Neural progenitor cell (in vitro differentiated cells): ENCODE results near the gene ELMO1. TPM values are rescaled to one million over a fixed set of nuclear protein-coding genes. Genes with fewer than 3 reads are reported as not detected.

ENCODE experiments used
- DNase-seq: peaks from one replicate; pipeline ENCODE4 v3.0.0-alpha.2; 2016; ENCODE audit warnings: low spot score
- H2AFZ ChIP-seq: fragments of 200-600 bp; sonication (generic); replicated peaks from 2 replicates; pipeline ENCODE4 v1.6.1; 2016; ENCODE audit warnings: antibody characterized with exemption
- H3F3A ChIP-seq: fragments of 200-600 bp; sonication (generic); 2 replicates; pipeline ENCODE4 v1.6.1; 2016; ENCODE audit warnings: antibody characterized with exemption, low read depth
- H3K27ac ChIP-seq: fragments of 200-600 bp; sonication (generic); 2 replicates; pipeline ENCODE4 v1.5.1; 2016; ENCODE audit warnings: mild to moderate bottlenecking
- H3K27me3 ChIP-seq: fragments of 200-600 bp; sonication (generic); 2 replicates; pipeline ENCODE4 v1.6.1; 2016; ENCODE audit warnings: mild to moderate bottlenecking, moderate library complexity
- H3K36me3 ChIP-seq: fragments of 200-600 bp; sonication (generic); 2 replicates; pipeline ENCODE4 v1.5.1; 2016
- H3K4me1 ChIP-seq: fragments of 200-600 bp; sonication (generic); 2 replicates; pipeline ENCODE4 v1.6.1; 2016; ENCODE audit warnings: mixed run types
- H3K4me2 ChIP-seq: fragments of 200-600 bp; sonication (generic); 2 replicates; pipeline ENCODE4 v1.6.1; 2016
- H3K4me3 ChIP-seq: fragments of 200-600 bp; sonication (generic); 2 replicates; pipeline ENCODE4 v1.5.1; 2016
- H3K79me2 ChIP-seq: fragments of 200-600 bp; sonication (generic); 2 replicates; pipeline ENCODE4 v1.6.1; 2016; ENCODE audit warnings: low read depth
- H3K9ac ChIP-seq: fragments of 200-600 bp; sonication (generic); 2 replicates; pipeline ENCODE4 v1.6.1; 2016
- H3K9me3 ChIP-seq: fragments of 200-600 bp; sonication (generic); 2 replicates; pipeline ENCODE4 v1.5.1; 2016; ENCODE audit warnings: low read depth
- H4K20me1 ChIP-seq: fragments of 200-600 bp; sonication (generic); 2 replicates; pipeline ENCODE4 v1.6.1; 2016; ENCODE audit warnings: low read depth
- H3K27ac Mint-ChIP-seq: 3 replicates; pipeline ENCODE4 v1.8.0; 2021; ENCODE audit warnings: mixed read lengths
- H3K27me3 Mint-ChIP-seq: 2 replicates; pipeline ENCODE4 v1.8.0; 2022; ENCODE audit warnings: low read depth, mild to moderate bottlenecking, inconsistent platforms, moderate library complexity, mixed read lengths; ENCODE audit not compliant: insufficient read depth
- H3K36me3 Mint-ChIP-seq: 3 replicates; pipeline ENCODE4 v1.8.0; 2021; ENCODE audit warnings: mixed read lengths
- H3K4me1 Mint-ChIP-seq: 3 replicates; pipeline ENCODE4 v1.8.0; 2021; ENCODE audit warnings: mixed read lengths
- H3K4me3 Mint-ChIP-seq: 3 replicates; pipeline ENCODE4 v1.8.0; 2021; ENCODE audit warnings: mild to moderate bottlenecking, moderate library complexity, mixed read lengths
- H3K9me3 Mint-ChIP-seq: 3 replicates; pipeline ENCODE4 v1.8.0; 2020; ENCODE audit warnings: mixed read lengths
- CTCF ChIP-seq: fragments of 200-600 bp; sonication (generic); IDR thresholded peaks from 2 replicates; pipeline ENCODE4 v1.5.1; 2017; ENCODE audit warnings: antibody characterized with exemption, mild to moderate bottlenecking
- EZH2 ChIP-seq: fragments of 200-600 bp; sonication (generic); IDR thresholded peaks from 2 replicates; pipeline ENCODE4 v1.6.1; 2017; ENCODE audit warnings: antibody characterized with exemption, mild to moderate bottlenecking, moderate library complexity
- EZH2phosphoT487 ChIP-seq: fragments of 200-600 bp; sonication (generic); IDR thresholded peaks from 2 replicates; pipeline ENCODE4 v1.6.1; 2017; ENCODE audit warnings: antibody characterized with exemption
- total RNA-seq: library from RNA; depleted of rRNA; stranded (reverse); fragments of >200 nt; gene quantifications from 2 replicates; pipeline ENCODE4 v1.2.3, GENCODE V29; 2015; ENCODE audit warnings: low replicate concordance

Gene ELMO1
- total RNA-seq, 1 donor from 2014 or later = 22.0 TPM

- no peaks in the 10 kb centered on the region for H3K9me3 ChIP-seq
- no peak overlapping the region for H3K4me3 Mint-ChIP-seq
- H3K27ac Mint-ChIP-seq = peak overlapping the region; percentile 9
- no peaks in the 10 kb centered on the region for H4K20me1 ChIP-seq
- no peak overlapping the region for H3K9ac ChIP-seq
- no peak for DNase-seq
- H3K4me1 Mint-ChIP-seq = peaks cover 12% of the 10 kb centered on the region
- no peak for TF ChIP-seq EZH2phosphoT487
- TF ChIP-seq CTCF = no peak
- H3K27ac ChIP-seq = no peak overlapping the region
- no peak overlapping the region for H3K4me3 ChIP-seq
- no peak overlapping the region for H3K4me2 ChIP-seq
- peaks cover 7% of the 10 kb centered on the region for H3K4me1 ChIP-seq
- H3K9me3 Mint-ChIP-seq = peaks cover 6% of the 10 kb centered on the region
- H3K36me3 Mint-ChIP-seq = peaks cover 3% of the 10 kb centered on the region
- H3K27me3 ChIP-seq = no peaks in the 10 kb centered on the region
- H3K36me3 ChIP-seq = no peaks in the 10 kb centered on the region
- H3F3A ChIP-seq = no peaks in the 10 kb centered on the region
- no peaks in the 10 kb centered on the region for H3K79me2 ChIP-seq
- no peak overlapping the region for H2AFZ ChIP-seq
- peaks cover 5% of the 10 kb centered on the region for H3K27me3 Mint-ChIP-seq
These were observed 158.9 kb downstream of the ELMO1 start for GRCh38 chr7:37289781-37290180.

- H3K9me3 Mint-ChIP-seq = peaks cover 6% of the 10 kb centered on the region
- no peaks in the 10 kb centered on the region for H3K79me2 ChIP-seq
- H3K27me3 ChIP-seq = no peaks in the 10 kb centered on the region
- H3K4me2 ChIP-seq = no peak overlapping the region
- no peak overlapping the region for H3K27ac Mint-ChIP-seq
- no peaks in the 10 kb centered on the region for H3K36me3 ChIP-seq
- H4K20me1 ChIP-seq = no peaks in the 10 kb centered on the region
- peaks cover 12% of the 10 kb centered on the region for H3K4me1 Mint-ChIP-seq
- no peak overlapping the region for H3K4me3 Mint-ChIP-seq
- H3K4me1 ChIP-seq = peaks cover 7% of the 10 kb centered on the region
- H3K27me3 Mint-ChIP-seq = peaks cover 5% of the 10 kb centered on the region
- no peak for DNase-seq
- H2AFZ ChIP-seq = no peak overlapping the region
- H3K9ac ChIP-seq = no peak overlapping the region
- H3K27ac ChIP-seq = no peak overlapping the region
- H3K4me3 ChIP-seq = no peak overlapping the region
- no peaks in the 10 kb centered on the region for H3K9me3 ChIP-seq
- H3K36me3 Mint-ChIP-seq = peaks cover 3% of the 10 kb centered on the region
- H3F3A ChIP-seq = no peaks in the 10 kb centered on the region
- TF ChIP-seq EZH2 = no peak
- TF ChIP-seq EZH2phosphoT487 = no peak
- TF ChIP-seq CTCF = no peak
These were observed 159.3 kb downstream of the ELMO1 start for GRCh38 chr7:37289367-37289766.

- Mint-ChIP-seq H3K4me3 (no peak overlapping the region), H3K9me3 (peaks cover 6% of the 10 kb centered on the region), H3K27me3 (peaks cover 5% of the 10 kb centered on the region), H3K4me1 (peaks cover 14% of the 10 kb centered on the region), H3K36me3 (peaks cover 3% of the 10 kb centered on the region), H3K27ac (no peak overlapping the region)
- no peak overlapping the region for H3K4me3 ChIP-seq
- H3K4me1 ChIP-seq = peaks cover 7% of the 10 kb centered on the region
- no peaks in the 10 kb centered on the region for H3K27me3 ChIP-seq
- TF ChIP-seq EZH2 (no peak), EZH2phosphoT487 (no peak), CTCF (no peak)
- H2AFZ ChIP-seq = no peak overlapping the region
- H3K9ac ChIP-seq = no peak overlapping the region
- no peaks in the 10 kb centered on the region for H3F3A ChIP-seq
- no peaks in the 10 kb centered on the region for H3K36me3 ChIP-seq
- H3K9me3 ChIP-seq = no peaks in the 10 kb centered on the region
- H3K4me2 ChIP-seq = no peak overlapping the region
- H3K27ac ChIP-seq = no peak overlapping the region
- no peaks in the 10 kb centered on the region for H3K79me2 ChIP-seq
- no peak for DNase-seq
- no peaks in the 10 kb centered on the region for H4K20me1 ChIP-seq
These were observed 161.4 kb downstream of the ELMO1 start for GRCh38 chr7:37287131-37287855.
